ENCODE data around the gene TCF3.
"Not testable (repeated sequence)": the region's sequence is repeated elsewhere in the genome, so short reads cannot be mapped to it uniquely, and the experiment has no call there.

TCF3 gene

DNA sequence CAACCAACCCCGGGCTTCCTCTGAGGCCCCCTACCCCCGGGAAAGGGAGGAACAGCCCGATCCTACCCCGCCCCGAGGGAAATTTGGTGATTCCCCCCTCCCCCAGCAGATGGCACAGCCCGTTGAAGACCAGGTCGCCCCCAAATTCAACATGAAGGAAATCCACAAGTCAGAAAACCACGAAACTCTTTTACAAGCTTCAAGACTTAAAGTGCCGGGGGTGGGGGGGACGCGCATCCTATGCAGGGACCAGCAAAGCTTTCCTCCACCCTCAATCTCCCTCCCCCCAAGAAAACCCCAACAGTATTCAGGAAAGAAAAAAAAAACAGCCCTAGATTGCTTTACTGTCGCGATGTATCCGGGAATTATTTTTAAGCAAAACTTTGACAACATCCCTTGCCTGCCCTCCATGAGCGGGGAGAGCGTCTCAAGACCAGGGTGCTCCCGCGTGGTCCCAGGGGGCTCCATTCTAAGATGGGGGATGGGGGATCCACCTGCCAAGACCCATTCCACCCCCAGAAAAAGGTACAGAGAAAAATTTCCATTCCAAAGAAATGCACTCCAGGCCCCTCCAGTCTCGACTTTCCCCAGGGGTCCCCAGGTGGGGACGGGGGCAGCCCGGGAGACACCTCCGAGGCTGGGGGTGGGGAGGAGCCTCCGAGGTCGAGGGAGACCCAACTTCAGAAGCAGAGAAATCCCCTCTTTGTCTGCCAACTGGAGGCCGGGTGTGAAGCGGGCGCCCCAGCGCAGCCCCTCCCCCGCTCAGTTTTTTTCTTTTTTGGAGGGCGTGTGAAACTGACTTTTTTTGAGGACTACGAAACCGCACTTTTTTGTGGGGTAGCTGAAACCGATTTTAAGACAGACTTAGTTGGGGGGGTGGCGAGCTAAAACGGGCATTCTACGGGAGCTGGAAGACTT lies 1.5 kb downstream of the TCF3 start:
- peak; percentile 69 for DNase-seq (ENCODE audit: low spot score)

DNA sequence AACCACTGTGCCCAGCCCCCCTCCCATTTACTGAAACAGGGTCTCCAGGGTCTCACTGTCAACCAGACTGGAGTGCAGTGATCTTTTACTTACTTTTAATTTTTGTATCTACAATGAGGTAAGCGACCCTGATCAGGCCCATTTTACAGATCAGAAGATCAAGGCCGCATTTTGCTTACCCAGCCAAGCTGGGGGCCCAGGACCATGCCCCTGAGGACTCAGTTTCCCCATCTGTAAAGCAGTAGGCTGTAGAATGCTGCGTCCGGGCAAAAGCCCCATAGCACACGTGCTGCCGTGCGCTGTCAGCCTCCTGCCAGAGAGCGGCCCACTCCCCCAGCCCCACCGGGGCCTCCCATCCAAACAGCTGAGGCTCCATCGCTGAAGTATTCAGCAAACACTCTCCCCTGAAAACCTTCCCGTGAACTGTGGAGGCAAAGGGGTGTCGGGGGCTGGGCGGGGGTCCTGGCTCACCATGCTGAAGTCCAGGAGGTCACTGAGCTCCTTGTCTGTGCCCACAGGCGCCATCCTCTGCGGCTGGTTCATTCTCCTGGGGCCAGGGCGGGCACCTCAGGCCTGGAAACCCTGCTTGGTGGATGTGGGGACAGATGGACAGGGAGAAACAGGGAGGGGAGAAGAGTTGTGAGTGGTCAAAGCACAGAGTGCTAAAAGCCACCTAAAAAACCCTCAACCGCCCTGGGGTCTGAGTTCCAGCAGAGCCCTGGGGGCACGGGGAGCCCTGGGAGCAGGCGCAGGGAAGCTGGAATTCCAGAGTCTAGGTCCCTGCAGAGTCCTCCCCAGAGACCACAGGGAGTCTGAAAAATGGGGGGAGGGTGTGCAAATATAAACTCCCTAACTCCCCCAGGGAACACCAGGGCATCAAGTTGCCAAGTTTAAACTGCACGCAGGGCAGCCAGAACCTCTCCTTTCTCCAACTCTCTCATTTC lies 2.4 kb downstream of the TCF3 start:
- no peak for DNase-seq (ENCODE audit: low spot score)

DNA sequence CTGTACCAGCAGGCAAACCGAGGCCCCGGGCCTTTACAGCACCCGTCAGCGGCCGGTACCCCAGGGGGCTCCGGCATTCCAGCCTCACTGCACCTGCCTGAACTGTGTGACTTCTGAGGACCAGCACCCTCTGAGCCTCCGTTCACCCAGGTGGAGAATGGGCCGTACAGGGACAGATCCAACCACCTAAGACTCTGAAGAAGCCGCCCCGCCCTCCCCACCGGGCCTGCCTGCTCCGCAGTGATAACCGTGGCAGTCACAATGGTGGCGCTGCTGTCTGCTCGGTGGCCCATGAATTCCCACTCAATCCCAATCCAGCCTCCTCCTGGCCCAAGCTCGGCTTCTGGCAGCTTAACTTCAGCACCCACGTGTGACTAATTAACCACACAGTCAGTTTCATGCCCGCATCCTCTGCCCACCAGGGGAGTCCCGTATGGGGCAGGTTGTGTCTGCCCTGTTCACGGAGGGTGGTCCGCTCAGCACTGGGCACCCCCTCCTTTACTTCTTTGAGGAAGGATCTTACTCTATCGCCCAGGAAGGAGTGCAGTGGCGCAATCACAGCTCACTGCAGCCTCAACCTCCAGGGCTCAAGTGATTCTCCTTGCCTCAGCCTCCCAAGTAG lies 3.4 kb downstream of the TCF3 start:
- DNase-seq (ENCODE audit: low spot score): no peak

DNA sequence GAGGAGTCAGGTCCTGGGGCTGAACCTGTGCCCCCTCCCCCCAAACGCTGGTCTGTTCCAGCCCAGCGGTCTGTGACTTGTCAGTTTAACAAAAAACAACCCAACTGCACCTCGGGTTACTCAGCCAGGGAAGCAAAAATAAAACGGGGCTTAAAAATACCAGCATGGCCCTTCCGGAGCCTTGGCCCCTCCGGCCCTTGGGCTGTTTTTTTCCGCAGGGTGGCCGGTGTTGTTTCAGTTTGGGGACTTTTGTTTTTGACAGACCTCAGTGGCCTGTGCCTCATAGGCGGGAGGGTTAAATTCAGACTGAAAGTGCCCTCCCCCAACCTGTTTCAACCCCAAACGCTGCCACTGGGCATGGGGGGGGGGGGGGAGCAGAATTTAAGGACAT lies 4.0 kb downstream of the TCF3 start:
- no peak for DNase-seq (ENCODE audit: low spot score)

DNA sequence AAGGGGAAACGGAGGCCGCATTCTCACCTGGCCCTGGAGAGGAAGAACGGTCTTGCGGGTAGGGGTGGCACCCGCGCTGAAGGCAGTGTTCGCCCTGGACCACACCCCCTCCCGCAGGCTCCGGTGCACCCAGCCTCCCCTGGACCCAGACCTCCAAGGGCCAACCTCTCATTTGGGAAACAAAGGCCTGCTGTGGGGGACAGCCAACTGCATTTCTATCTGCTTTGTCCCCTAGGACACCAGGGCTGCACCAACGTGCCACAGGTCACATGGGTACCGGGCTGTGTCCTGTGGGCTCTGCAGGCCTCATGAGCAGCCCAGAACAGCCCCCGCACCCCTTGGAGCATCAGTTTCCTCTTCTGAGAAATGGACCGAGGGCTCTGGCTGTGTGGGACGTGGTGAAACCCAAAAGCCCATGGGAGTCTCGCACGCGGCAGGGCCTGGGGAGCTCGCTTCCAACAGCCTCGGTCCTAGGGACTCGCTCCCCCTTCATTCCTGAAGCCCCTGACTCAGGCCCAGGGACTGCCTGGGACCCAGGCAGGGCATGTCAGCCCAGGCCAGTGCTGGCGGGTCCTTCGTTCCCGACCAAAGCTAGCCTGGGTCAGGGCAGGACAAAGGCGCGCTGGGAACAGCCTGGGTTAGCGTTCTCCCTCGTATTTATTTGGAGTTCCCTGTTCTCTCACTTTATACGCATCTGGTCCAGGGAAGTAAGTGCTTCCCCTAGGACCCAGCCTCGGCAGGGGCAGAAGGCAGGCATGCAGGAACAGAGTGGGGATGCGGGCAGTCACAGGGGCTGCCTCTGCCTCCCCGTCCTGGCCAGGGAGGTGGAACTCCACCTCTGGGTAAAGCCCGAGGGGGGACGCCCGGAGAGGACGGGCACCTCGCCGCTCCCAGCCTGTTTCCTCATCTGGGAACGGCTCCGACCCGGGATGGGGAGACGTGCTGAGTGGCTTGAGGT lies 4.6 kb downstream of the TCF3 start:
- no peak for DNase-seq (ENCODE audit: low spot score)

DNA sequence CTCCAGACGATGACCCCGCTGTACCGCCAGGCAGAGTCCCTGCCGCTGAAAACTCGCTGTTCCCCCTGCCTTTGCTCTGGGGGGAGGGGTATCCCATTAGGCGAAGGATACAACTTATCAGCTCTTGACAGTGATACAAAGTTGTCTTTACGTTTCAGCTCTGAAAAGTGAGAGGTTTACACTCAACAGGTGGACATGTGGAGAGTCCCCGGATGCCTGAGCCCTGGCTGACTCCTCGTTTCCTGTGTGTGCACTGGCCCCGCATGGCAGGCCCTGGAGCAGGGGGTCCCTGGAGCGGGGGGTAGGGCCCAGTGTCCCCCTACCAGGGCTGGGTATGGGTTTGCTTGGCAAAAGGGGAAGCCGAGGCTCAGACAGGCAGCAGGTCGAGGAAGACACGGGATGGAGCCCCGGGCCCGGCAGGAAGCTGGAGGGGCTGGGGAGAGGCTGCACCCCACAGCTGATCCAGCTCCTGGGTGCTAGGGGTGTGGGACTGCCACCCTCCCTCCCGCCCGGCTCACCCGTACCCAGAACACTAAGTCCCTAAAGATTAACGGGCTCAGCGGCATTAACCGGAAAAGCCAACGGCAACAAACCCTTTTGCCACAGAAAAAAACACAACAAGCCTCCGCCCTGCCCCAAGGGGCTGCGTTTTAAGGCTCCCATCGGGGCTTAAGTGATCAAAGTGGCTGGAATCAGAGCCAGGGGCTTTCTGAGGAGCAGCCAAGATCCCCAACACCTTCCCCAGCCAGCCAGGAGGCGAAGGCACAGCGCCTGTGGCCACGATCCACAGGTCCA lies 5.6 kb downstream of the TCF3 start:
- no peak for DNase-seq (ENCODE audit: low spot score)

DNA sequence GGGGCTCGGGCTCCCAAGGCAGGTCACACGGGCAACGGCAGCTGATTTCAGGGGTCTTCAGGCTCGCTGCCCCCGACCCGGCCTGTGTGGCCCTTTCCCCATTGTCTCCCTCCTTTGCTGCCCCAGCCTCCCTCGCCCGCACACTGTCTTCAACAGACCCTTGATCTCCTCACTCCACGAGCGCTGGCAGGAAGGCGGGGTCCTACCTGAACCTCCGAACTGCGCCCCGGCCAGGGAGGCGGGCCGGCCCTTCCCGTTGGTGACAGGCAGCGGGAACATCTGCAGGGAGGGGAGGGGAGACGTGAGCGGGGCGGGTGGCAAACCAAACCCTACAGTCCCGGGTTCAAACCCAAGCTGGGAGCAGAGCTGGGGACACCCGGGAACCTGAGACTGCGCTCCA lies 6.3 kb downstream of the TCF3 start:
- no peak for DNase-seq (ENCODE audit: low spot score)

DNA sequence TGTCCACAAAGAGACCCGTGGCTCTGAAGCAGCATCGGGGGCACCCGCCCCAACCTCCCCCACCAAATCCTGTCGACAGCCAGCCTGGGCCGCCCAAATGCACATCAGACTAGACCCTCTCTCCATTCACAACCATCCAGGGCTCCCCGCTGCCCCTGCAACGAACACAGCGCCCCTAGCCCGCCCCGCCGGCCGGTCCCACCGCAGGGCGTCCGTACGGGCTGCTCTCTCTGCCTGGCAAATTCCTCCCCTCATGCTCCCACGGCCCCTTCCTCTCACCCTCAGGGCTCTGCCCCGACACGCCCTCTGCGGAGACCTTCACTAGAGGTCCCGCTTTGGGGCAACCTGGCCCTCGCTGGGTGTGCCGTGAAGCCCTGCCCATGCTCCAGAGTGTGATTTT lies 7.1 kb downstream of the TCF3 start:
- no peak for DNase-seq (ENCODE audit: low spot score)

DNA sequence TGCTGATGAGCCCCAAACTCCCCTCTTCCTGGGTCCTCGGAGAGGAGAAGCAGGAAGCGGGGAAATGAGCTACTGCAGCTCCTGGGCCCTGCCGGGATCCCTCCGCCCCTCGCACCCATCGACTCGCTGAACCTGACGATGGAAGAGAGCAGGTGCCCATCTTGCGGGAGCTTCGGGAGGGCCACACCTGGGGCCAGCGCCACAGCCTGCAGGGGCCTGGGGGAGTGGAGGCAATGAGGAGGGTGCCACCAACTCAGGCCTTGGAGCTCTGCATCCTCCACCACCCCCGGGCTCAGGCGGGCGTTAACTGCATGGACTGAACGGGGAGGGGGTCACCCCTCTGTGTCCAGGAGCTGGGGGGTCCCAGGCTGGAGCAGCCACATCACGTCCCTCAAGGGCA lies 8.3 kb downstream of the TCF3 start:
- no peak for DNase-seq (ENCODE audit: low spot score)

DNA sequence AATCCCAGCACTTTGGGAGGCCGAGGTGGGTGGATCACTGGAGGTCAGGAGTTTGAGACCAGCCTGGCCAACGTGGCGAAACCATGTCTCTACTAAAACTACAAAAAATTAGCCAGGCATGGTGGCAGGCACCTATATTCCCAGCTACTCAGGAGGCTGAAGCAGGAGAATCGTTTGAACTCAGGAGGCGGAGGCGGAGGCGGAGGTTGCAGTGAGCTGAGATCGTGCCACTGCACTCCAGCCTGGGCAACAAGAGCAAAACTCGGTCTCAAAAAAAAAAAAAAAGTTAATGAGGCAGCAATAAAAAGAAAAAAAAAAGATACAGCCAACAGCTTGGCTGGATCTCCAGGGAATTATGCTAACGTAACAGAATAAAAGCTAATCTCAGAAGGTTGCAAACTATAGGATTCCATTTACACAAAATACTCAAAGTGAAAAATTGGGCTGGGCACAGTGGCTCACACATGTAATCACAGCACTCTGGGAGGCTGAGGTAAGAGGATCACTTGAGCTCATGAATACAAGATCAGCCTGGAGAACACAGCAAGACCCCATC lies 11.4 kb downstream of the TCF3 start:
- DNase-seq (ENCODE audit: low spot score): not testable (repeated sequence)

DNA sequence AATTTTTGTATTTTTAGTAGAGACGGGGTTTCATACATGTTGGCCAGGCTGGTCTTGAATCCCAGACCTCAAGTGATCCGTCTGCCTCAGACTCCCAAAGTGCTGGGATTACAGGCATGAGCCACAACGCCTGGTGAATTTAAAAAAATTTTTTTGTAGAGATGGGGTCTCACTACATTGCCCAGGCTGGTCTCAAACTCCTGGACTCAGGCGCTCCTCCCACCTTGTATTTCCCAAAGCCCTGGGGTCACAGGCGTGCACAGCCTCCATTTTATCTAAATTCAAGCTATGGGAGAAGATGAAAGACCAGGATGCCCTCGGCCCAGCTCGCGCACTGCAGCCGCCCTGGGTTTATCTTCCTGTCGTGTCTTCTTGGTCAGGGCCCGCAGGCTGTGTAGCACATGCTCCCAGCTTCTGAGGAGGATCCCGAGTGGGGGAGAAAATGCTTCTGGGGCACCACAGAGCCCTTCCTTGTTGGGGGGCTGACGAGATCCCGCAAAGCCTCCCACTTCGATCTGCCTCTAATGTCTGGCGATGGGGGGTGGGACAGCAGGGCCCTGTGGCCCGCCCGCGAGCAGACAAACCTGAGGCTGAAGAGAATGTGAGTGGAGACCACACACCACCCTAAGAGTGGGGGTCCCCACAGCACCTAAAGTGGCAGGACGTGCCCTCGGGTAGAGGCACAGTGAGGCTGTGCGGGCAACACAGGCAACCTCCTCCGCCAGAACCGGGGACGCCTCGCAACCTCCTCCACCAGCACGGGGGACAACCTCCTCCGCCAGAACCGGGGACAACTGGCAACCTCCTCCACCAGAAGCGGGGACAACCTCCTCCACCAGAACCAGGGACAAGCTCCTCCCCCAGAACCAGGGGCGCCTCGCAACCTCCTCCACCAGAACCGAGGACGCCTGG lies 15.8 kb downstream of the TCF3 start:
- no peak for DNase-seq (ENCODE audit: low spot score)

DNA sequence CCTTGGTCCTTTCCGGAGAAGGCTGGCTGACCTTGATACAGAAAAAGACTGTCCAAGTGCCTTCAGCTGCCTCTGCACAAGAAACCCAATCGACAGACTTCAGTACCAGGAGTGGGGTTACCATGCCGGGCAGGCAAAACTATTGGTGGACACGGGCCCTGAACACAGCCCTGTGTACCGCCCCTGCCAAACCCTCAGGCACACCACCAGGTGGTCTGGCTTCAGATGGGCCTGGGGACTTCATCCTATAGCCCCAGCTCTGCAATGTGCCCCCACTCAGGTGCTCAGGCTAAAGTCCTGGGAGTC lies 17.5 kb downstream of the TCF3 start:
- DNase-seq (ENCODE audit: low spot score): no peak

DNA sequence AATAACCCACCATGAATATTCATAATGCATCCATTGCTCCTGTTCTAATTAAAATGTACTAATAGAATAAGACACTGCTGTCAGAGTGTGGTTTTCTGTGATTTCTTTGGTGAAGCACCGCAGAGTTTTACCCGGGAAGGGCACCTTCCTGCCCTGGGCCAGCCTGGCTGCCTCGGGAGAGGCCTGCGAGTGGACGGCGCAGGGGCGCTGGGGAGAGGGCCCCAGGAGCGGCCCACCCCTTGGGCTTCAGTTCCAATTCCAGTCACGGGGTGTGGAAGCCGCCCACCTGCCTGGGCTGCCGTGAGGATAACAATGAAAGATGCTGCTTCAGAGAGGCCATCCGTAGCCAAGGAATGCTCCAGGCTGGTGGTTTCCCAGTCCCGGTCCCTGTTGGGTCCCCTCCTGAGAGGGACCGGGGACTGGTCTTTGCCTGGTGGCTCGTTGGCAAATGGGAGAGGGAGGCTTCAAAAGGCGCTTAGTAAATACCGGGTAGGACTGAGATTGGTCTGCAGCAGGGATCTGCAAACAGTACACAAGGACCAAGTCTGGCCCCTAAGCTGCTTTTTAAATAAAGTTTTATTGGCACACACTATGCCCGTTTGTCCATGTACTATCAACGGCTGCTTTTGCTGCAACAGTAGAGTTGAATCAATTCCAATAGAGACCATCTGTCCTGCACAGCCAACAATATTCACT lies 18.0 kb downstream of the TCF3 start:
- no peak for DNase-seq (ENCODE audit: low spot score)

DNA sequence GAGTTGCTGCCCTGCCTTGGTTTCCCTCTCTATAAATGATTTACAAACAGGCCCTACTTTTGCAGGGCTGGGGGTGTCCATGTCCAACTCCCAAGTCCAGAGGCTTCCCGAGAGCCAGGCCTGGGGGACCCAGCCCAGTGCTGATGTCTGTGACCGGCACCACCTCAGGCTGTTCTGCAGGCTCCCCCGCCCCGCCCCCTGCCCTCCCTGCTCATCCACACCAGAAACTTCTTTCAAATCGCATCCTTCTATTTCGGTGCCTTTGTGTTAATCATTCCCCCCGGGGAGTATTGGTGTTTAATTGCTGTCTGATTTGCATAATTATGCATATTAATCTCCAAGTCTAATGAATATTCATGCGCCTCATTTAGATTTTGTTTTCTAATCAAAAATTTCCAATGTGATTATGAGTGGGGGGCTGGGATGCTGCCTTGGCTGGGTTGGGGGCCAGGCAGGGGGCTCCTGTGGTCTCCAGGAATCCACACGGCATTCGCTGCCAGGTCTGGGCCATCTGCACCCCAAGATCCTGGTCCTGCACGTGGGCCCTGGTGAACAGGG lies 19.1 kb downstream of the TCF3 start:
- no peak for DNase-seq (ENCODE audit: low spot score)

DNA sequence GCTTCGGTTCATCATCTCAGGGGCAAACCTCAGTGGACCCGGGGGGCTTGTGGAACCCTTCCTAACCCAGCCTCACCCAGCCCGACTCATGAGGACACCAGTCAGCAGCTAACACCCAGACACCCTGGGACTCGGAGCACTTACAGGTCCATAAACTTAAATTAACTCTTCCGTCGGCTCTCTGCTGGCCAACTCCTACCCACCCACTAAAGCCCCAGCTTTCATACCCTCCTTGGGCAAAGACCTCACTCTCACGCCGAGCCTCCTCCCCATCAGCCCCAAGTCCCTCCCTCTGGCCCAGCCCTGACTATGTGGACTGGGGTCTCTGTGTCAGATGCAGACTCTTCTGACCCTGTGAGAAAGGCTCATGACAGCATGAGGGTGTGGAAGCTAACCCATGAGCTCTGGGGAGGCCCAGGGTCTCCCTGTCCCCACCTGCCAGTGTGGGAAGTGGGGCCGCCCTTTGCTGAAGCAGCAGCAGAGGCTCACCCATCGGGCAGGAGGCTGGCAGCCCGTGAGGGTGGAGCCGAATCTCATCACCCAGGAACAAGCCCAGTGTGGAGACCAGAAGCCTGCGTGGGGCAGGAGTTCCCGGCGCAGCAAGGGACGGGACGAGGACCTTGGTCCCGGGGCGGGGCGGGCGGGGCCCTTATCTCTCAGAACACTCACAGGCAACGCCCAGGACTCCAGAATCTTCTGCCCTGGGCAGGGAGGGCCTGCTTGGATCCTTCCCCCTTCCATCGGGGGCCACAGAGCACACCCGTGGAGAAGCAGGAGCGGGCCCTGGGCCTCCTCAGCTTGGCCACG lies 19.8 kb downstream of the TCF3 start:
- no peak for DNase-seq (ENCODE audit: low spot score)

DNA sequence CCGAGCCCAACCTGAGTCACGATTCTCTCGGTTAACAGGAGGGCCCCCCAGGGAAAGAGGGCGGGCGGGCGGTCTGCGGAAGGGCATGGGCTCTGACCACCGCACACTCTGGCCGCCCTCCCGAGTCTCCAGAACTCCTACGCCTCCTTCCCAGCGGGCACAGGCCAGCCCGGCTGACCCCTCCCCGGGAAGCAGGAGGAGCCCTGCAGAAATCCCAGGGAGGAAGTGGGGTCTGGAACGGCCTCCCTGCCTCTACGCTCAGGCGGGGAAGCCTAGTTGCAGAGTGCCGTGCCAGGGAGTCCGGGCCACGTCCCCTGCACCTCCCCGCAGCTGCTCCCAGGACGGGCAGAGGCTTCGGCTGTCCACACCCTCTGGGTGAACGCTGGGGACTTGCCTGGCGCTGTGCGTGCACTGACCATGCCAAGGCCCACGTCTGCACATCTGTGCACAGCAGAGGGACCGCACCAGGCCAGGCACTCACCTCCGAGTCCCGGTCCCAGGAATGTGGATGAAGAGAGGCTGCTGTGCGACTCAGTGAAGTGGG lies 20.8 kb downstream of the TCF3 start:
- no peak for DNase-seq (ENCODE audit: low spot score)

DNA sequence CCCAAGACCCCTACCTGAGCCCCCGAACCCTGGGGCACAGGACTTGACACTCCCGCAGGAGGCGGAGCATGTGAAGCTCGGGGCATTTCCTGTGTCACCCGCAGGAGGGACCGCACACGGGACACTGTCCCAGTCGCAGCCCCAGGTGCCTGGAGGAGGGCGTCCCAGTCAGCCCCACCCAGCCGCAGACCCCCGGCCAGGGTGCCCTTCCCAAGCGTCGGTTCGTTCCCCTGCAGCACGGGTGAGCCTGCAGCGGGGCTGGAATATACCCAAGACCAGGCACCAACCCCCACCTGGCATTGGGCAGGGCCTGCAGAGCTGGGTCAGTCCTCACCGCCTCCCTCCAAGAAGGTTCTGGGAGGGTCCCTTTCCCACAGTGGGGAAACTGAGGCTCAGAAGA lies 21.6 kb downstream of the TCF3 start:
- DNase-seq (ENCODE audit: low spot score): no peak

Data from CD4-positive, alpha-beta T cell treated with Interleukin-15 for 4 hours (primary cell).